BLaER1 treated with 17β-estradiol and CSF1 and Interleukin-3, amounts not matched to agents 10 nM and 100 nM (cell line): Measurements from ENCODE around the gene TBXA2R.
A peak's percentile ranks its signal among the peaks of the same experiment; 100 is the strongest.

Experiments
- H3K27ac ChIP-seq, 11 experiments: shearing (Covaris generic); formaldehyde crosslinking; 2 replicates each; pipeline ENCODE4 v1.8.1; 2022
- H3K27me3 ChIP-seq, 11 experiments: shearing (Covaris generic); formaldehyde crosslinking; 2 replicates each; pipeline ENCODE4 v1.8.1; 2022
- H3K36me3 ChIP-seq, 11 experiments: shearing (Covaris generic); formaldehyde crosslinking; 2 replicates each; pipeline ENCODE4 v1.8.1; 2022
- H3K4me1 ChIP-seq, 10 experiments: shearing (Covaris generic); formaldehyde crosslinking; 2 replicates each; pipeline ENCODE4 v1.8.1; 2022
- H3K4me2 ChIP-seq, 11 experiments: shearing (Covaris generic); formaldehyde crosslinking; 2 replicates each; pipeline ENCODE4 v1.8.1; 2022
- H3K4me3 ChIP-seq, 10 experiments: shearing (Covaris generic); formaldehyde crosslinking; 2 replicates each; pipeline ENCODE4 v1.8.1; 2022
- H3K9ac ChIP-seq, 11 experiments: shearing (Covaris generic); formaldehyde crosslinking; 2 replicates each; pipeline ENCODE4 v1.8.1; 2022
- H3K9me3 ChIP-seq, 11 experiments: shearing (Covaris generic); formaldehyde crosslinking; replicated peaks in 1 of 11; 2 replicates each; pipeline ENCODE4 v1.8.1; 2022
- H4K20me1 ChIP-seq, 11 experiments: shearing (Covaris generic); formaldehyde crosslinking; 2 replicates each; pipeline ENCODE4 v1.8.1; 2022
- Cebpa-rat ChIP-seq, 11 experiments: shearing (Covaris generic); IDR thresholded peaks; 2 replicates each; pipeline ENCODE4 v1.8.1; 2022

The TBXA2R gene

GRCh38 chr19:3555653-3556422 lies 50.8 kb downstream of the TBXA2R start:
- Histone ChIP-seq H3K4me1 (peaks cover 73 to 91% (median 87%) of the 10 kb centered on the region in 10 experiments), H3K27ac (peak overlapping the region in 7 of 11 experiments; percentile 8 to 83 (median 56); a peak in 7 of 22 replicates), H3K4me3 (peak overlapping the region; percentile 91 to 100 (median 98)), H3K9me3 (no peaks in the 10 kb centered on the region), H3K27me3 (no peaks in the 10 kb centered on the region), H4K20me1 (peaks cover 7 to 63% (median 46%) of the 10 kb centered on the region in 11 experiments; a peak in 19 of 22 replicates), H3K4me2 (peak overlapping the region; percentile 74 to 99 (median 94)), H3K36me3 (peaks cover 4 to 8% (median 7%) of the 10 kb centered on the region in 11 experiments; a peak in 20 of 22 replicates), H3K9ac (peak overlapping the region; percentile 78 to 94 (median 86))
- TF ChIP-seq Cebpa-rat (IDR thresholded peaks at IDR 0.05), result no peak

GRCh38 chr19:3554254-3555083 lies 52.2 kb downstream of the TBXA2R start:
- no peak for TF ChIP-seq Cebpa-rat (IDR thresholded peaks at IDR 0.05)
- H3K27me3 ChIP-seq, result no peaks in the 10 kb centered on the region
- peak overlapping the region; percentile 61 to 91 (median 83) for H3K27ac ChIP-seq
- peaks cover 7 to 75% (median 54%) of the 10 kb centered on the region in 11 experiments; a peak in 19 of 22 replicates for H4K20me1 ChIP-seq
- H3K9ac ChIP-seq, result peak overlapping the region; percentile 59 to 86 (median 76)
- peak overlapping the region; percentile 6 to 100 (median 50); a peak in 19 of 20 replicates for H3K4me3 ChIP-seq
- H3K36me3 ChIP-seq, result peaks cover 8 to 19% (median 12%) of the 10 kb centered on the region in 11 experiments; a peak in 21 of 22 replicates
- H3K4me2 ChIP-seq, result peak overlapping the region; percentile 74 to 99 (median 94)
- no peaks in the 10 kb centered on the region for H3K9me3 ChIP-seq
- H3K4me1 ChIP-seq, result peaks cover 65 to 78% (median 74%) of the 10 kb centered on the region in 10 experiments

GRCh38 chr19:3551792-3552095 lies 54.9 kb downstream of the TBXA2R start:
- H4K20me1 ChIP-seq, result peaks cover 18 to 96% (median 74%) of the 10 kb centered on the region in 11 experiments; a peak in 21 of 22 replicates
- no peak overlapping the region for H3K4me3 ChIP-seq
- no peak for TF ChIP-seq Cebpa-rat (IDR thresholded peaks at IDR 0.05)
- no peaks in the 10 kb centered on the region for H3K9me3 ChIP-seq
- H3K27ac ChIP-seq, result peak overlapping the region in 5 of 11 experiments; percentile 3 to 86 (median 83); a peak in 6 of 22 replicates
- H3K27me3 ChIP-seq, result no peaks in the 10 kb centered on the region
- H3K9ac ChIP-seq, result peak overlapping the region in 8 of 11 experiments; percentile 6 to 84 (median 36); a peak in 9 of 22 replicates
- peaks cover 55 to 67% (median 59%) of the 10 kb centered on the region in 10 experiments for H3K4me1 ChIP-seq
- H3K36me3 ChIP-seq, result peaks cover 22 to 45% (median 38%) of the 10 kb centered on the region in 11 experiments; a peak in 21 of 22 replicates
- H3K4me2 ChIP-seq, result peak overlapping the region; percentile 74 to 99 (median 94); a peak in 19 of 22 replicates

- H3K4me2 ChIP-seq, result peak overlapping the region in 7 of 11 experiments; percentile 88 to 99 (median 94); a peak in 8 of 22 replicates
- no peaks in the 10 kb centered on the region for H3K27me3 ChIP-seq
- peaks cover 18 to 96% (median 72%) of the 10 kb centered on the region in 11 experiments; a peak in 21 of 22 replicates for H4K20me1 ChIP-seq
- peaks cover 28 to 50% (median 44%) of the 10 kb centered on the region in 11 experiments for H3K36me3 ChIP-seq
- peaks cover 49 to 65% (median 54%) of the 10 kb centered on the region in 10 experiments for H3K4me1 ChIP-seq
- no peak overlapping the region for H3K4me3 ChIP-seq
- H3K27ac ChIP-seq, result peak overlapping the region in 5 of 11 experiments; percentile 3 to 86 (median 30); a peak in 5 of 22 replicates
- no peaks in the 10 kb centered on the region for H3K9me3 ChIP-seq
- no peak for TF ChIP-seq Cebpa-rat (IDR thresholded peaks at IDR 0.05)
- H3K9ac ChIP-seq, result peak overlapping the region in 8 of 11 experiments; percentile 6 to 84 (median 36); a peak in 7 of 22 replicates
Measured at GRCh38 chr19:3550947-3551791, 55.5 kb downstream of the TBXA2R start.

- H3K36me3 ChIP-seq, result peaks cover 30 to 61% (median 54%) of the 10 kb centered on the region in 11 experiments
- TF ChIP-seq Cebpa-rat (IDR thresholded peaks at IDR 0.05), result no peak
Measured at GRCh38 chr19:3549816-3550215, 56.9 kb downstream of the TBXA2R start.

GRCh38 chr19:3548606-3549005 lies 58.1 kb downstream of the TBXA2R start:
- H3K4me1 ChIP-seq, result peaks cover 24 to 40% (median 28%) of the 10 kb centered on the region in 10 experiments
- H4K20me1 ChIP-seq, result peaks cover 40 to 96% (median 79%) of the 10 kb centered on the region in 11 experiments; a peak in 21 of 22 replicates
- no peak overlapping the region for H3K4me3 ChIP-seq
- peaks cover 38 to 73% (median 64%) of the 10 kb centered on the region in 11 experiments for H3K36me3 ChIP-seq
- peak overlapping the region in 3 of 11 experiments; percentile 8 to 42 (median 20); a peak in 1 of 22 replicates for H3K9ac ChIP-seq
- no peaks in the 10 kb centered on the region for H3K27me3 ChIP-seq
- no peaks in the 10 kb centered on the region for H3K9me3 ChIP-seq
- H3K4me2 ChIP-seq, result no peak overlapping the region; a peak in 1 of 22 replicates
- TF ChIP-seq Cebpa-rat (IDR thresholded peaks at IDR 0.05), result no peak
- no peak overlapping the region for H3K27ac ChIP-seq

More at GRCh38 chr19:3549816-3550215, 56.9 kb downstream of the TBXA2R start:
- Histone ChIP-seq H3K4me2 (no peak overlapping the region), H3K27me3 (no peaks in the 10 kb centered on the region), H3K9ac (peak overlapping the region in 1 of 11 experiments; percentile 21; a peak in 1 of 22 replicates), H3K4me1 (peaks cover 36 to 52% (median 40%) of the 10 kb centered on the region in 10 experiments), H3K9me3 (no peaks in the 10 kb centered on the region), H4K20me1 (peaks cover 29 to 96% (median 72%) of the 10 kb centered on the region in 11 experiments; a peak in 21 of 22 replicates), H3K27ac (no peak overlapping the region), H3K4me3 (no peak overlapping the region)

- TF ChIP-seq Cebpa-rat (IDR thresholded peaks at IDR 0.05), result no peak
- H4K20me1 ChIP-seq, result peaks cover 40 to 97% (median 80%) of the 10 kb centered on the region in 11 experiments; a peak in 21 of 22 replicates
- no peaks in the 10 kb centered on the region for H3K27me3 ChIP-seq
- H3K4me2 ChIP-seq, result no peak overlapping the region
- H3K4me1 ChIP-seq, result peaks cover 16 to 33% (median 20%) of the 10 kb centered on the region in 10 experiments
- H3K4me3 ChIP-seq, result no peak overlapping the region
- no peak overlapping the region for H3K27ac ChIP-seq
- no peak overlapping the region for H3K9ac ChIP-seq
- H3K9me3 ChIP-seq, result no peaks in the 10 kb centered on the region
- peaks cover 42 to 81% (median 69%) of the 10 kb centered on the region in 11 experiments for H3K36me3 ChIP-seq
Measured at GRCh38 chr19:3547767-3548282, 58.9 kb downstream of the TBXA2R start.
